GM19193 (cell line): Measurements from ENCODE around the gene FOXO3.

ENCODE experiments used
- POLR2A ChIP-seq: IDR thresholded peaks from 4 replicates; pipeline ENCODE4 v1.6.1; 2011; ENCODE audit not compliant: insufficient read depth, insufficient read length; ENCODE audit errors: extremely low read depth

The FOXO3 gene

GRCh38 chr6:108597572-108598304 is 37.0 kb downstream of the FOXO3 start:
- TF ChIP-seq POLR2A, result no peak

- no peak for TF ChIP-seq POLR2A
Measured at GRCh38 chr6:108598305-108598863, 37.7 kb downstream of the FOXO3 start.

GRCh38 chr6:108604156-108604555 is 43.4 kb downstream of the FOXO3 start:
- no peak for TF ChIP-seq POLR2A

GRCh38 chr6:108606250-108606690 is 45.6 kb downstream of the FOXO3 start:
- no peak for TF ChIP-seq POLR2A

- TF ChIP-seq POLR2A, result no peak
Measured at GRCh38 chr6:108608453-108609275, 47.9 kb downstream of the FOXO3 start.

GRCh38 chr6:108609276-108609769 is 48.6 kb downstream of the FOXO3 start:
- no peak for TF ChIP-seq POLR2A

GRCh38 chr6:108610270-108610839 is 49.6 kb downstream of the FOXO3 start:
- no peak for TF ChIP-seq POLR2A

- TF ChIP-seq POLR2A, result no peak
Measured at GRCh38 chr6:108610957-108611586, 50.4 kb downstream of the FOXO3 start.

GRCh38 chr6:108612852-108613251 is 52.1 kb downstream of the FOXO3 start:
- no peak for TF ChIP-seq POLR2A

- no peak for TF ChIP-seq POLR2A
Measured at GRCh38 chr6:108616544-108616943, 55.8 kb downstream of the FOXO3 start.

- no peak for TF ChIP-seq POLR2A
Measured at GRCh38 chr6:108616973-108617372, 56.3 kb downstream of the FOXO3 start.

GRCh38 chr6:108618623-108619152 is 58.0 kb downstream of the FOXO3 start:
- no peak for TF ChIP-seq POLR2A

GRCh38 chr6:108619431-108620197 is 58.9 kb downstream of the FOXO3 start:
- no peak for TF ChIP-seq POLR2A

GRCh38 chr6:108621117-108621516 is 60.4 kb downstream of the FOXO3 start:
- TF ChIP-seq POLR2A, result no peak
